ENCODE measurements around the gene TSHZ3.

DNA sequence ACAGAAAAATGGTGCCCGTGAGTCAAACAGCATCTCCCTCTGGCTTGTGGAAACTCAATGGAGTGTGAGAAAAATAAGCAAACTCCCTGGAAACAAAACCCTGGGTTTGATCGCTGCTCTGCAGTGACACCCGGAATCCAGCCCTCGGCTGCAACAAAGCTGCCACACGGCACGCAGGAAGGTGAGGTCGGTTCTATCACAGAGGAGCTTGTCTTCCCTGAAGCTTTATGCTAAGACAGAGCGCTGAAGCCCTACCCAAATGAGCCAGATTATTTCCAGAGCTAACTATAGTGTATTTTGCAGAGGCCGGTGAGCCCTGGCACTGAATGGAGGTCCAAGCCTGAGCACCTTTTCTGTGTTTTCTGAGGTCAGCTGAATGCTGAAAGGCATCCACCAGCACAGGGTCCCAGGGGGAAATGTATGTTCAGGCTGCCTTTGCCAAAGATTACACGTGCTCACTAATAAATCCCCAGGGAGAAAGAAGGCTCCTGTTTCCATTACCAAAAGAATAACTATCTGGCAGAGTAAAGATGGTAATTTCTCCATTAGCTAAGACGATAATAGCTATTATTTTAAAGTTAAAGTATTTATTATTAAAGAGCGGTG, 77.8 kb downstream of the TSHZ3 start:
- TF ChIP-seq POU5F1 (IDR thresholded peaks at IDR 0.05; ENCODE audit: low read depth, low read length) (no peak), EP300 (IDR thresholded peaks at IDR 0.05; ENCODE audit: borderline replicate concordance in 1 of 2, low read depth in 2 of 2, low read length in 2 of 2) (no peak), RAD21 (IDR thresholded peaks at IDR 0.05 in 1 of 2, conservative IDR thresholded peaks at IDR 0.05 in 1 of 2; ENCODE audit: low read depth in 2 of 2, low read length in 2 of 2) (no peak)
- TF ChIP-seq, protein P1, sequence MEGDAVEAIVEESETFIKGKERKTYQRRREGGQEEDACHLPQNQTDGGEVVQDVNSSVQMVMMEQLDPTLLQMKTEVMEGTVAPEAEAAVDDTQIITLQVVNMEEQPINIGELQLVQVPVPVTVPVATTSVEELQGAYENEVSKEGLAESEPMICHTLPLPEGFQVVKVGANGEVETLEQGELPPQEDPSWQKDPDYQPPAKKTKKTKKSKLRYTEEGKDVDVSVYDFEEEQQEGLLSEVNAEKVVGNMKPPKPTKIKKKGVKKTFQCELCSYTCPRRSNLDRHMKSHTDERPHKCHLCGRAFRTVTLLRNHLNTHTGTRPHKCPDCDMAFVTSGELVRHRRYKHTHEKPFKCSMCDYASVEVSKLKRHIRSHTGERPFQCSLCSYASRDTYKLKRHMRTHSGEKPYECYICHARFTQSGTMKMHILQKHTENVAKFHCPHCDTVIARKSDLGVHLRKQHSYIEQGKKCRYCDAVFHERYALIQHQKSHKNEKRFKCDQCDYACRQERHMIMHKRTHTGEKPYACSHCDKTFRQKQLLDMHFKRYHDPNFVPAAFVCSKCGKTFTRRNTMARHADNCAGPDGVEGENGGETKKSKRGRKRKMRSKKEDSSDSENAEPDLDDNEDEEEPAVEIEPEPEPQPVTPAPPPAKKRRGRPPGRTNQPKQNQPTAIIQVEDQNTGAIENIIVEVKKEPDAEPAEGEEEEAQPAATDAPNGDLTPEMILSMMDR (IDR thresholded peaks at IDR 0.05; ENCODE audit: control extremely low read depth in 1 of 3, insufficient read depth in 1 of 3, low read depth in 1 of 3, low read length in 3 of 3) = no peak
